HAP-1 (cell line): ENCODE results near the gene RPL13.

ENCODE experiments used
- DNase-seq, 2 experiments: peaks; one replicate each; pipeline ENCODE4 v3.0.0-alpha.2; 2016 to 2020; ENCODE audit warnings: low spot score in 2 of 2
- H3K27me3 ChIP-seq: fragments of 250-450 bp; sonication (Bioruptor Pico); 2 replicates; pipeline ENCODE4 v1.5.1; 2020; ENCODE audit warnings: low read depth, mild to moderate bottlenecking, moderate library complexity
- H3K36me3 ChIP-seq: fragments of 250-450 bp; sonication (Bioruptor Pico); replicated peaks from 2 replicates; pipeline ENCODE4 v1.5.1; 2020; ENCODE audit warnings: mild to moderate bottlenecking
- H3K4me1 ChIP-seq: fragments of 250-450 bp; sonication (Bioruptor Pico); 2 replicates; pipeline ENCODE4 v1.5.1; 2020; ENCODE audit warnings: mild to moderate bottlenecking
- H3K4me3 ChIP-seq: fragments of 250-450 bp; sonication (Bioruptor Pico); 2 replicates; pipeline ENCODE4 v1.5.1; 2020; ENCODE audit warnings: mild to moderate bottlenecking, moderate library complexity
- H3K9me3 ChIP-seq: fragments of 250-450 bp; sonication (Bioruptor Pico); 2 replicates; pipeline ENCODE4 v1.5.1; 2020; ENCODE audit warnings: mild to moderate bottlenecking, moderate library complexity
- in situ Hi-C: fragments of 300-500 bp; cut with MboI; formaldehyde crosslinking; loops from 3 replicates; pipeline ENCODE4 v1.14.3; 2020; ENCODE audit warnings: low sequenced_read_pairs, inconsistent platforms, mixed read lengths

Gene RPL13

GRCh38 chr16:89548344-89549006 lies 12.0 kb upstream of the RPL13 start:
- in situ Hi-C loops = loop anchor here (25.0 kb wide), 1 partner anchor 89 kb away; no protein-coding TSS in a partner anchor
- Histone ChIP-seq H3K4me1 (no peaks in the 10 kb centered on the region), H3K4me3 (no peak overlapping the region), H3K36me3 (peaks cover 69% of the 10 kb centered on the region), H3K9me3 (no peaks in the 10 kb centered on the region), H3K27me3 (no peaks in the 10 kb centered on the region)
- no peak for DNase-seq

- Histone ChIP-seq H3K36me3 (peaks cover 66% of the 10 kb centered on the region), H3K4me1 (no peaks in the 10 kb centered on the region), H3K4me3 (no peak overlapping the region), H3K9me3 (no peaks in the 10 kb centered on the region), H3K27me3 (no peaks in the 10 kb centered on the region)
- no peak for DNase-seq
- in situ Hi-C loops = loop anchor here (25.0 kb wide), 1 partner anchor 88 kb away; no protein-coding TSS in a partner anchor
Measured at GRCh38 chr16:89549007-89549700, 11.3 kb upstream of the RPL13 start.

GRCh38 chr16:89550421-89551007 lies 10.0 kb upstream of the RPL13 start:
- Histone ChIP-seq H3K4me1 (no peaks in the 10 kb centered on the region), H3K36me3 (peaks cover 65% of the 10 kb centered on the region), H3K4me3 (no peak overlapping the region), H3K27me3 (no peaks in the 10 kb centered on the region), H3K9me3 (no peaks in the 10 kb centered on the region)
- in situ Hi-C loops = loop anchor here (25.0 kb wide), 1 partner anchor 738 kb away; the partner anchor contains the start of genes APRT and CDT1
- DNase-seq = no peak

- Histone ChIP-seq H3K9me3 (no peaks in the 10 kb centered on the region), H3K36me3 (peaks cover 68% of the 10 kb centered on the region), H3K4me1 (no peaks in the 10 kb centered on the region), H3K27me3 (no peaks in the 10 kb centered on the region), H3K4me3 (no peak overlapping the region)
- in situ Hi-C loops = loop anchor here (25.0 kb wide), 1 partner anchor 740 kb away; the partner anchor contains the start of genes APRT and CDT1
- no peak for DNase-seq
Measured at GRCh38 chr16:89552329-89552728, 8.2 kb upstream of the RPL13 start.

- in situ Hi-C loops = loop anchor here (25.0 kb wide), 1 partner anchor 741 kb away; the partner anchor contains the start of genes APRT and CDT1
- H3K4me3 ChIP-seq = no peak overlapping the region
- no peaks in the 10 kb centered on the region for H3K9me3 ChIP-seq
- no peaks in the 10 kb centered on the region for H3K4me1 ChIP-seq
- no peaks in the 10 kb centered on the region for H3K27me3 ChIP-seq
- peaks cover 68% of the 10 kb centered on the region for H3K36me3 ChIP-seq
- DNase-seq = no peak
Measured at GRCh38 chr16:89552913-89553312, 7.6 kb upstream of the RPL13 start.

- H3K36me3 ChIP-seq = peaks cover 60% of the 10 kb centered on the region
- in situ Hi-C loops = loop anchor here (25.0 kb wide), 1 partner anchor 741 kb away; the partner anchor contains the start of genes APRT and CDT1
Measured at GRCh38 chr16:89553733-89554132, 6.7 kb upstream of the RPL13 start.

GRCh38 chr16:89554343-89554742 lies 6.1 kb upstream of the RPL13 start:
- in situ Hi-C loops = loop anchor here (25.0 kb wide), 1 partner anchor 742 kb away; the partner anchor contains the start of genes APRT and CDT1
- H3K9me3 ChIP-seq = no peaks in the 10 kb centered on the region
- DNase-seq = no peak
- no peak overlapping the region for H3K4me3 ChIP-seq
- H3K36me3 ChIP-seq = peaks cover 54% of the 10 kb centered on the region
- H3K27me3 ChIP-seq = no peaks in the 10 kb centered on the region
- peaks cover under 1% of the 10 kb centered on the region for H3K4me1 ChIP-seq

More at GRCh38 chr16:89553733-89554132, 6.7 kb upstream of the RPL13 start:
- Histone ChIP-seq H3K9me3 (no peaks in the 10 kb centered on the region), H3K4me3 (no peak overlapping the region), H3K27me3 (no peaks in the 10 kb centered on the region), H3K4me1 (no peaks in the 10 kb centered on the region)
- no peak for DNase-seq

- peaks cover 5% of the 10 kb centered on the region for H3K4me1 ChIP-seq
- no peak for DNase-seq
- in situ Hi-C loops = loop anchor here (25.0 kb wide), 1 partner anchor 743 kb away; the partner anchor contains the start of genes APRT and CDT1
- peaks cover 49% of the 10 kb centered on the region for H3K36me3 ChIP-seq
- no peak overlapping the region for H3K4me3 ChIP-seq
- no peaks in the 10 kb centered on the region for H3K9me3 ChIP-seq
- H3K27me3 ChIP-seq = no peaks in the 10 kb centered on the region
Measured at GRCh38 chr16:89555265-89555664, 5.2 kb upstream of the RPL13 start.

- in situ Hi-C loops = loop anchor here (25.0 kb wide), 1 partner anchor 743 kb away; the partner anchor contains the start of genes APRT and CDT1
- Histone ChIP-seq H3K27me3 (no peaks in the 10 kb centered on the region), H3K36me3 (peaks cover 49% of the 10 kb centered on the region), H3K4me1 (peaks cover 5% of the 10 kb centered on the region), H3K4me3 (no peak overlapping the region), H3K9me3 (no peaks in the 10 kb centered on the region)
- no peak for DNase-seq
Measured at GRCh38 chr16:89555780-89556179, 4.7 kb upstream of the RPL13 start.

GRCh38 chr16:89556750-89557689 lies 3.5 kb upstream of the RPL13 start:
- Histone ChIP-seq H3K36me3 (peaks cover 54% of the 10 kb centered on the region), H3K4me3 (no peak overlapping the region), H3K4me1 (peaks cover 5% of the 10 kb centered on the region), H3K27me3 (no peaks in the 10 kb centered on the region), H3K9me3 (no peaks in the 10 kb centered on the region)
- in situ Hi-C loops = loop anchor here (25.0 kb wide), 1 partner anchor 745 kb away; the partner anchor contains the start of genes APRT and CDT1
- DNase-seq = peak; percentile 68 to 94

- Histone ChIP-seq H3K36me3 (peaks cover 56% of the 10 kb centered on the region), H3K9me3 (no peaks in the 10 kb centered on the region), H3K4me1 (peaks cover 13% of the 10 kb centered on the region), H3K27me3 (no peaks in the 10 kb centered on the region), H3K4me3 (no peak overlapping the region)
- in situ Hi-C loops = loop anchor here (25.0 kb wide), 1 partner anchor 746 kb away; the partner anchor contains the start of genes APRT and CDT1
- no peak for DNase-seq
Measured at GRCh38 chr16:89557690-89558490, 2.6 kb upstream of the RPL13 start.
